Kidney (tissue), 14 donors: ENCODE results near the gene SLC16A6. TPM values are rescaled to one million over a fixed set of nuclear protein-coding genes. Genes with fewer than 3 reads are reported as not detected.

Experiments used
- DNase-seq, 5 donors: peaks; one replicate each; pipeline ENCODE4 v3.0.0-alpha.2; 2013 to 2020
- FAIRE-seq: peaks from 2 replicates; lab custom pipeline; 2012; peaks lifted over from hg19 to GRCh38; lab: Jason Lieb, UNC
- H3K27ac ChIP-seq, 2 donors: one replicate each; pipeline ENCODE4 v1.7.0; 2013; ENCODE audit warnings: low read depth in 2 of 2, low read length in 2 of 2, inconsistent platforms in 1 of 2
- H3K27me3 ChIP-seq: one replicate; pipeline ENCODE4 v1.7.1; 2013; ENCODE audit warnings: low read length, inconsistent platforms; ENCODE audit not compliant: control insufficient read depth, insufficient read depth
- H3K36me3 ChIP-seq, 3 donors: one replicate each; pipeline versions ENCODE4 v1.7.0 to v1.7.1; 2013; ENCODE audit warnings: low read length in 3 of 3, control low read depth in 1 of 3, inconsistent platforms in 1 of 3; ENCODE audit not compliant: insufficient read depth in 3 of 3, control insufficient read depth in 2 of 3
- H3K4me1 ChIP-seq, 3 donors: one replicate each; pipeline versions ENCODE4 v1.7.0 to v1.7.1; 2013; ENCODE audit warnings: low read length in 3 of 3, inconsistent platforms in 1 of 3, low read depth in 1 of 3; ENCODE audit not compliant: control insufficient read depth in 2 of 3, insufficient read depth in 2 of 3
- H3K4me3 ChIP-seq, 3 donors: one replicate each; pipeline versions ENCODE4 v1.7.0 to v1.8.1; 2013; ENCODE audit warnings: low read length in 3 of 3, control low read depth in 1 of 3, inconsistent platforms in 1 of 3
- H3K9ac ChIP-seq, 3 donors: one replicate each; pipeline versions ENCODE4 v1.7.0 to v1.7.1; 2013; ENCODE audit warnings: low read length in 3 of 3, control low read depth in 1 of 3, inconsistent platforms in 1 of 3
- H3K9me3 ChIP-seq, 3 donors: one replicate each; pipeline versions ENCODE4 v1.7.0 to v1.7.1; 2013; ENCODE audit warnings: low read length in 3 of 3, control low read depth in 1 of 3, inconsistent platforms in 1 of 3; ENCODE audit not compliant: control insufficient read depth in 2 of 3, insufficient read depth in 1 of 3
- CTCF ChIP-seq: IDR thresholded peaks from 3 replicates; pipeline ENCODE4 v1.5.1; 2012; ENCODE audit warnings: mild to moderate bottlenecking, moderate library complexity, borderline replicate concordance; ENCODE audit not compliant: insufficient read depth; ENCODE audit errors: extremely low read depth
- intact Hi-C: fragments of 100-400 bp; cut with DNase I; formaldehyde crosslinking; loops from one replicate; pipeline ENCODE4 v1.11.1; 2022
- polyA plus RNA-seq: library from polyadenylated mRNA; stranded (reverse); fragments of 350-450 nt; fragmentation: Illumina TruSeq; extraction: RNeasy Lipid Tissue Mini Kit (QIAGEN cat#74804); gene quantifications from one replicate; pipeline ENCODE4 v1.2.3, GENCODE V29; 2014; ENCODE audit warnings: low read depth, low replicate concordance; ENCODE audit not compliant: insufficient read depth
- total RNA-seq: library from RNA; stranded (reverse); fragmentation: NEBNext Ultra II Directional; extraction: Animal tissue kit (Norgen Biotek cat#: 25700); gene quantifications from one replicate; pipeline ENCODE4 v1.2.1, GENCODE V29; 2021
- donor health status: control.
- donor health status: control.
- donor health status: control.
- donor health status: control.
- donor health status: control.
- donor health status: DM: yes; HTN: yes; CAD: no.
- donor health status: Normal renal cell carcinoma (clear cell type).

Gene SLC16A6
- total and polyA plus RNA-seq, 2 donors from 2014 or later, result 0.82 to 3.6 TPM

GRCh38 chr17:68290268-68290954 lies 516 bp downstream of the SLC16A6 start:
- Histone ChIP-seq H3K9ac (no peak overlapping the region), H3K27ac (peak overlapping the region in 1 of 2 donors; percentile 38), H3K4me1 (peaks cover 0 to 6% (median 0%) of the 10 kb centered on the region in 3 donors), H3K4me3 (peak overlapping the region; percentile 7 to 61 (median 30)), H3K36me3 (no peaks in the 10 kb centered on the region), H3K9me3 (no peaks in the 10 kb centered on the region), H3K27me3 (peaks cover 10% of the 10 kb centered on the region)
- no peak for FAIRE-seq
- no peak for TF ChIP-seq CTCF
- peak; percentile 46 to 86 (median 59) for DNase-seq
- intact Hi-C loops, result no loop called here

DNA sequence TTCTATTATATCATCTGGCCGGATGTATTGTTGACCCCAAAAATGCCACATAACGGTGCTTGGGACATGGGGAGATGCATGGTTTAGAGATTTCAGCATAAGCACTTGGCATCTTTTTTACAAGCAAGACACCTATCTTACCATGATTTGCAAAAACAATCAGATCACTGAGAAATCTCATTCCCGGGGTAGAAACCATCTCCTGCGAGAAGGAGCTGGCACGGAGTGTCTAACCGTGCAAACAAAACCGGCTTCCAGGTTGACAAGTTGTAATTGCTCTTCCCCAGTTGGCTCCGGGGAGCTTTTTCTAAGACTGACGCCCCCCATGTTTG lies 1.0 kb downstream of the SLC16A6 start:
- no peak for TF ChIP-seq CTCF
- H3K4me3 ChIP-seq, result peak overlapping the region in 1 of 3 donors; percentile 61
- FAIRE-seq (no peak), DNase-seq (peak in 1 of 5 donors; percentile 4)
- no peak overlapping the region for H3K27ac ChIP-seq
- no peaks in the 10 kb centered on the region for H3K9me3 ChIP-seq
- H3K9ac ChIP-seq, result no peak overlapping the region
- intact Hi-C loops, result no loop called here
- H3K36me3 ChIP-seq, result no peaks in the 10 kb centered on the region
- H3K4me1 ChIP-seq, result peaks cover 0 to 6% (median 0%) of the 10 kb centered on the region in 3 donors
- H3K27me3 ChIP-seq, result peaks cover 10% of the 10 kb centered on the region

DNA sequence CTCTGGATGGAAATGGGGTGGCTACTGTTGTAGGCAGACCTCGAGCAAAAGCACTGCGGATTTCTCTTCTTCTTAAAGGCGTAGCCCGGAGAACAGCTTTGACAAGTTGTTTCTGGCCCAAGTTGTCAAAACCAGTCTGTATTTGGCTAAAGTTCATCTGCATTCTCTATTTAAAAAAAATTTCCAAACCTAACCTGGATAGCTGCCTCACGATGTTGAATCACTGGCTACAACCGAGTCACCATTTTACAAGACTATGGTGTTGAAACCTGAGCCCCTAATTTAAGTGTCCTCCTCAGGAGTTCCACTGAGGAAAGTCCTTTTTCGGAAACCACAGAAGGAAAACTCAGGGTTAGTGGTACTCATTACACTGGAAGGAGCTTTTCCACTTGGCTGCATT lies 1.5 kb downstream of the SLC16A6 start:
- FAIRE-seq (no peak), DNase-seq (no peak)
- intact Hi-C loops, result no loop called here
- Histone ChIP-seq H3K4me3 (no peak overlapping the region), H3K27ac (no peak overlapping the region), H3K27me3 (peaks cover 10% of the 10 kb centered on the region), H3K9me3 (no peaks in the 10 kb centered on the region), H3K4me1 (peaks cover 0 to 6% (median 0%) of the 10 kb centered on the region in 3 donors), H3K9ac (no peak overlapping the region), H3K36me3 (no peaks in the 10 kb centered on the region)
- TF ChIP-seq CTCF, result no peak
